ENCODE data around the gene YBX1.

The YBX1 gene

GRCh38 chr1:42730002-42730401, 47.8 kb downstream of the YBX1 start:
- no peak for DNase-seq (ENCODE audit: low spot score)
- no peak for TF ChIP-seq CTCF (IDR thresholded peaks at IDR 0.05)
- Histone ChIP-seq H3K27ac (no peak overlapping the region), H3K4me3 (no peak overlapping the region)

- Histone ChIP-seq H3K4me3 (no peak overlapping the region), H3K27ac (no peak overlapping the region)
- TF ChIP-seq CTCF (IDR thresholded peaks at IDR 0.05) = no peak
- no peak for DNase-seq (ENCODE audit: low spot score)
Observed at GRCh38 chr1:42730988-42731387, 48.8 kb downstream of the YBX1 start.

- Histone ChIP-seq H3K27ac (no peak overlapping the region), H3K4me3 (no peak overlapping the region)
- no peak for TF ChIP-seq CTCF (IDR thresholded peaks at IDR 0.05)
- DNase-seq (ENCODE audit: low spot score) = no peak
Observed at GRCh38 chr1:42731585-42731984, 49.4 kb downstream of the YBX1 start.

- Histone ChIP-seq H3K27ac (no peak overlapping the region), H3K4me3 (no peak overlapping the region)
- DNase-seq (ENCODE audit: low spot score) = no peak
- TF ChIP-seq CTCF (IDR thresholded peaks at IDR 0.05) = no peak
Observed at GRCh38 chr1:42732126-42732680, 50.0 kb downstream of the YBX1 start.

- no peak for TF ChIP-seq CTCF (IDR thresholded peaks at IDR 0.05)
- Histone ChIP-seq H3K27ac (no peak overlapping the region), H3K4me3 (no peak overlapping the region)
- DNase-seq (ENCODE audit: low spot score) = no peak
Observed at GRCh38 chr1:42733415-42734200, 51.4 kb downstream of the YBX1 start.

GRCh38 chr1:42734201-42735035, 52.2 kb downstream of the YBX1 start:
- no peak for DNase-seq (ENCODE audit: low spot score)
- no peak overlapping the region for H3K4me3 ChIP-seq
- TF ChIP-seq CTCF (IDR thresholded peaks at IDR 0.05) = no peak
- H3K27ac ChIP-seq = no peak overlapping the region
